ENCODE data around the gene ACSL1. TPM values are rescaled to one million over a fixed set of nuclear protein-coding genes. Genes with fewer than 3 reads are reported as not detected.

ACSL1 gene
- total and polyA plus RNA-seq, 2 experiments from 2014 or later, result 15.4 to 16.8 TPM

DNA sequence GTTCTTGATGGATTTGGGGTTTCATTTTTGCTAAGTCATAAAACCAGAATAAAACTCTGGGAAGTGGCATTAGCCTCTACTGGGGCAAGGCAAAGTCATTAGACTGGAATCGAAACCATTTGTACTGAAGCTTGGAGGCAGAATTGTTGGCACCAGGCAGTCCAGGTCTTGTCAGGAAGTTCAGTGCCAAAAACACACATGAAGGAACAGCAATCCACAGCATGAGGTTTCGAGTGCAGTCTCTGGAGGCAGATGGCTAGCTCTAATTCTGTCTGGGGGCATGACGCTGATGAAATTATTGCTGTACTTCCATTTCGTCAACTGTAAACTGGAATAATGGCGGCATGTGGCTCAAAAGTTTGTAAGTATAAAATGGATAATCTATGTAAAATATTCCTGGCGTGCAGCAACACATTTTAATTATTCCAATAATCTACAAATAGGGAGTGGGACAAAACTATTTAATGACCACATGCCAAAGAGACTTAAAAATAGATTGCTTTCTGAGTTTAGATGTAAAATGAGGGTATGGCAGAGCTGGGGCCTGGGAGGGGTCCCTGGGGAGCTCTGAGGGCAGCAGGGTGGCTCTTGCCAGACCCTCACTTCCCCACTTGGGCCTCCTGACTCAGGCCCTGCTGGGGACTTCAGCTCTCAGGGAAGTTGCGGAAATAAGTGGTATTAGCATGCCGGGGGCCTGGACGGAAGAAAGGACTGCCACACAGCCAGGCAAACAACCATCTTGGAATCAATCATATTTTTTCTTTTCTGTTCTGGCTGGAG lies 73.1 kb downstream of the ACSL1 start:
- peaks cover 13% of the 10 kb centered on the region for H3K4me1 ChIP-seq (ENCODE audit: insufficient read depth)
- TF ChIP-seq EZH2phosphoT487 (IDR thresholded peaks at IDR 0.05; ENCODE audit: insufficient read depth, low read depth) (no peak), EZH2 (IDR thresholded peaks at IDR 0.05; ENCODE audit: insufficient read depth, poor library complexity, severe bottlenecking) (no peak)
- no peaks in the 10 kb centered on the region for H3K27me3 ChIP-seq (replicated peaks; ENCODE audit: insufficient read depth)
- H3K9ac ChIP-seq, result no peak overlapping the region
- H2AFZ ChIP-seq, result no peak overlapping the region
- no peak overlapping the region for H3K4me3 ChIP-seq
- no peak overlapping the region for H3K4me2 ChIP-seq (ENCODE audit: unreplicated experiment)
- H3F3A ChIP-seq (ENCODE audit: insufficient read depth), result peaks cover 21% of the 10 kb centered on the region
- DNase-seq, result no peak
- no peaks in the 10 kb centered on the region for H4K20me1 ChIP-seq (ENCODE audit: insufficient read depth)
- H3K27ac ChIP-seq, result no peak overlapping the region
- WGBS, 2 experiments (ENCODE audit: low coverage in 1 of 2, low lambda C conversion rate in 2 of 2, missing lambda C conversion rate in 2 of 2), result 74 to 80% methylated on average over 9 of the region's 9 CpGs
- in situ Hi-C loops (cut with MboI), result no loop called here
- no peaks in the 10 kb centered on the region for H3K9me2 ChIP-seq (ENCODE audit: insufficient read depth)
- H3K79me2 ChIP-seq (ENCODE audit: insufficient read depth), result no peaks in the 10 kb centered on the region
- H3K36me3 ChIP-seq (ENCODE audit: low read depth), result no peaks in the 10 kb centered on the region
- no peaks in the 10 kb centered on the region for H3K9me3 ChIP-seq (ENCODE audit: low read depth)

DNA sequence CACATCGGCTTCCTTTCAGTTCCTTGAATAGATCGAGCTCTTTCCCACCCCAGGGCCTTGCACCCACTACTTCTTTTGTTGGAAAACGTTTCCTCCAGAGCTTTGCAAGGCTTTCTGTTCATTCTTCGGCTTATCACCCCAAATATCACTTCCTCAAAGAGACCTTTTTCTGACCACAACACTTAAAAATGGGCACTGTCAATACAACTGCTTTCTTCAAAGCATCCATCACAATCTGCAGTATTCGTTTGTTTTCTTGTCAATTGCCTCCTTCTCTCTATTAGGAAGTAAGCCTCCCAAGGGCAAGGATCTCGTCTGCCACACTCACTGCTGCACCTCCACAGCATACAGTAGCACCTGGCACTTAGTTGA lies 74.2 kb downstream of the ACSL1 start:
- Histone ChIP-seq H3K4me2 (ENCODE audit: unreplicated experiment) (no peak overlapping the region), H3K27me3 (replicated peaks; ENCODE audit: insufficient read depth) (no peaks in the 10 kb centered on the region), H3K4me1 (ENCODE audit: insufficient read depth) (peaks cover 18% of the 10 kb centered on the region), H3K4me3 (no peak overlapping the region), H3F3A (ENCODE audit: insufficient read depth) (peaks cover 25% of the 10 kb centered on the region), H3K27ac (no peak overlapping the region), H2AFZ (no peak overlapping the region), H4K20me1 (ENCODE audit: insufficient read depth) (no peaks in the 10 kb centered on the region), H3K9me3 (ENCODE audit: low read depth) (no peaks in the 10 kb centered on the region), H3K36me3 (ENCODE audit: low read depth) (no peaks in the 10 kb centered on the region), H3K9ac (no peak overlapping the region), H3K79me2 (ENCODE audit: insufficient read depth) (no peaks in the 10 kb centered on the region), H3K9me2 (ENCODE audit: insufficient read depth) (no peaks in the 10 kb centered on the region)
- TF ChIP-seq EZH2 (IDR thresholded peaks at IDR 0.05; ENCODE audit: insufficient read depth, poor library complexity, severe bottlenecking), result no peak
- TF ChIP-seq EZH2phosphoT487 (IDR thresholded peaks at IDR 0.05; ENCODE audit: insufficient read depth, low read depth), result no peak
- WGBS, 2 experiments (ENCODE audit: low coverage in 1 of 2, low lambda C conversion rate in 2 of 2, missing lambda C conversion rate in 2 of 2), result 52 to 53% methylated on average over 6 of the region's 6 CpGs
- in situ Hi-C loops (cut with MboI), result no loop called here
- no peak for DNase-seq

DNA sequence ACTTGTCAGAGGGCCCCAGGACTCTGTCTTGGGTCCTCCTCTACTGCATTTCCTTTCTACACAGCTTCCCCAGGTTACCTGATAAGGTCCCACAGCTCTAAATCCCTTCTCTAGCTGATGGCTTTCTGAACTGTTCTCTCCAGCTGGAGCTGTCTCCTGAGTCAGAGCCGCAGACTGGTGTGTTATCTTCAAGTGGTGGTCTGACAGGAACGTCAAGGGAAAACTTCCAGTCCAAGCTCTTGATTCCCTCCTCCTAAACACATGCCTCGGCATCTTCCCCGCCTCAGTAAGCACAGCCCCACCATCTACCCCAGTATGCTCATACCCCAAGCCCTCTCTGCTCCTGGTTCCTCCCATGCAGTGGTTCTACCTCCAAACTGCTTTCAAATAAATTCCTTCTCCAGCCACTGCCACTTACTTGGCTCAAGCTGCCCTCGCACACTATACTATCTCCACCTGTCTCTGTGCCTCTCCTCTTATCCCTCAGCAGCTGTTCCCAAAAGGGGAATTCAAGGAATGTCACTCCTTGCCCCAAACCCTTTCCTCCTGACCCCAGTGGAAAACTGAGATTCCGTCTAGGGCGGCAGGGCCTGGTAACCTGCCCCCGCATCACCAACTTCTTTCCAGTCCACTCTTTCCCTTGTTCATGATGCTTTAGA lies 74.7 kb downstream of the ACSL1 start:
- no peak overlapping the region for H3K27ac ChIP-seq
- no peaks in the 10 kb centered on the region for H3K9me3 ChIP-seq (ENCODE audit: low read depth)
- TF ChIP-seq EZH2 (IDR thresholded peaks at IDR 0.05; ENCODE audit: insufficient read depth, poor library complexity, severe bottlenecking) (no peak), EZH2phosphoT487 (IDR thresholded peaks at IDR 0.05; ENCODE audit: insufficient read depth, low read depth) (no peak)
- no peak for DNase-seq
- H3K4me2 ChIP-seq (ENCODE audit: unreplicated experiment), result no peak overlapping the region
- peaks cover 28% of the 10 kb centered on the region for H3F3A ChIP-seq (ENCODE audit: insufficient read depth)
- no peaks in the 10 kb centered on the region for H4K20me1 ChIP-seq (ENCODE audit: insufficient read depth)
- H3K4me3 ChIP-seq, result no peak overlapping the region
- peaks cover 23% of the 10 kb centered on the region for H3K4me1 ChIP-seq (ENCODE audit: insufficient read depth)
- no peak overlapping the region for H3K9ac ChIP-seq
- H2AFZ ChIP-seq, result no peak overlapping the region
- in situ Hi-C loops (cut with MboI), result no loop called here
- 77 to 82% methylated on average over 8 of the region's 8 CpGs for WGBS, 2 experiments (ENCODE audit: low coverage in 1 of 2, low lambda C conversion rate in 2 of 2, missing lambda C conversion rate in 2 of 2)
- no peaks in the 10 kb centered on the region for H3K36me3 ChIP-seq (ENCODE audit: low read depth)
- no peaks in the 10 kb centered on the region for H3K9me2 ChIP-seq (ENCODE audit: insufficient read depth)
- H3K79me2 ChIP-seq (ENCODE audit: insufficient read depth), result no peaks in the 10 kb centered on the region
- no peaks in the 10 kb centered on the region for H3K27me3 ChIP-seq (replicated peaks; ENCODE audit: insufficient read depth)

DNA sequence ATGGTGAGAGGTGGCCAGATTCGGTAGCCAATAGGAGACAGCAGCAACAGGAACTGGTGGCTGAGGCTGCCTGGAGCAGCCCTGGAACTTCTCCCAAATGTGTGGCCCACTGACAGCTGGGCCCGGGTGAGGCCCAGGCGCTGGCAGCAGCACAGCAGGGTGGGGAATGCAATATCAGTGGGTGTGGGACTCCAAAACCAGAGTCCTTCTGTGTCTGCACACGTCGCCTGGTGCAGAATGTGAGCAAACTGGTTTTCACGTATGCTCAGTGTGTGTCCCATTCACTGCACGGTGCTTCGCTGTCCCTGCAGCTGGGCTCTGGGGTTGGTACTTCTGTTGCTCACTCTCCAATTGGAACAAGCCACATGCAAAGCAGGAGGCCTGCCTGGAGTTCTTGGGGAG lies 77.5 kb downstream of the ACSL1 start:
- Histone ChIP-seq H3K9me2 (ENCODE audit: insufficient read depth) (no peaks in the 10 kb centered on the region), H4K20me1 (ENCODE audit: insufficient read depth) (no peaks in the 10 kb centered on the region), H3K79me2 (ENCODE audit: insufficient read depth) (no peaks in the 10 kb centered on the region), H3K27me3 (replicated peaks; ENCODE audit: insufficient read depth) (no peaks in the 10 kb centered on the region), H3K4me2 (ENCODE audit: unreplicated experiment) (no peak overlapping the region), H2AFZ (no peak overlapping the region), H3K9me3 (ENCODE audit: low read depth) (no peaks in the 10 kb centered on the region), H3F3A (ENCODE audit: insufficient read depth) (peaks cover 15% of the 10 kb centered on the region), H3K4me1 (ENCODE audit: insufficient read depth) (peaks cover 13% of the 10 kb centered on the region), H3K36me3 (ENCODE audit: low read depth) (no peaks in the 10 kb centered on the region), H3K4me3 (no peak overlapping the region), H3K9ac (no peak overlapping the region), H3K27ac (no peak overlapping the region)
- WGBS, 2 experiments (ENCODE audit: low coverage in 1 of 2, low lambda C conversion rate in 2 of 2, missing lambda C conversion rate in 2 of 2), result 34 to 48% methylated on average over 8 of the region's 8 CpGs
- DNase-seq, result no peak
- TF ChIP-seq EZH2phosphoT487 (IDR thresholded peaks at IDR 0.05; ENCODE audit: insufficient read depth, low read depth) (no peak), EZH2 (IDR thresholded peaks at IDR 0.05; ENCODE audit: insufficient read depth, poor library complexity, severe bottlenecking) (no peak)
- in situ Hi-C loops (cut with MboI), result loop anchor here (10.0 kb wide), 1 partner anchor 257 kb away; no protein-coding TSS in a partner anchor
